Fibroblast of lung (primary cell): ENCODE data around the gene IL17RD. TPM values are rescaled to one million over a fixed set of nuclear protein-coding genes. Genes with fewer than 3 reads are reported as not detected.

Experiments used
- DNase-seq, 2 donors: peaks; one replicate each; pipeline versions ENCODE4 v3.0.0 to v3.0.0-alpha.2; 2010; ENCODE audit warnings: low read depth in 2 of 2
- H2AFZ ChIP-seq: 2 replicates; pipeline ENCODE4 v1.5.1; 2012; ENCODE audit warnings: low read length, control low read depth, inconsistent platforms
- H3K27ac ChIP-seq: 2 replicates; pipeline ENCODE4 v1.5.1; 2011; ENCODE audit warnings: low read length, control low read depth; ENCODE audit not compliant: insufficient read depth
- H3K27me3 ChIP-seq: 2 replicates; pipeline ENCODE4 v1.5.1; 2011; ENCODE audit warnings: mild to moderate bottlenecking, low read length; ENCODE audit not compliant: control insufficient read depth, insufficient read depth
- H3K36me3 ChIP-seq: 2 replicates; pipeline ENCODE4 v1.5.1; 2011; ENCODE audit warnings: low read length; ENCODE audit not compliant: control insufficient read depth, insufficient read depth
- H3K4me1 ChIP-seq: 2 replicates; pipeline ENCODE4 v1.5.1; 2011; ENCODE audit warnings: low read length; ENCODE audit not compliant: control insufficient read depth, insufficient read depth; ENCODE audit errors: extremely low read depth
- H3K4me2 ChIP-seq: 2 replicates; pipeline ENCODE4 v1.5.1; 2011; ENCODE audit warnings: low read length, control low read depth; ENCODE audit not compliant: insufficient read depth; ENCODE audit errors: extremely low read depth
- H3K4me3 ChIP-seq, 4 experiments: fragments of 200-600 bp in 1 of 4; sonication (generic) in 1 of 4; replicated peaks in 1 of 4; 2 replicates each; pipeline ENCODE4 v1.5.1; 2011 to 2016; ENCODE audit warnings: low read length in 4 of 4, low read depth in 3 of 4, mild to moderate bottlenecking in 3 of 4, control low read depth in 2 of 4, inconsistent platforms in 1 of 4, mixed read lengths in 1 of 4; ENCODE audit not compliant: insufficient read depth in 1 of 4; ENCODE audit errors: control extremely low read depth in 1 of 4
- H3K79me2 ChIP-seq: 2 replicates; pipeline ENCODE4 v1.5.1; 2012; ENCODE audit warnings: mild to moderate bottlenecking, low read length, inconsistent platforms; ENCODE audit not compliant: control insufficient read depth, insufficient read depth
- H3K9ac ChIP-seq: 2 replicates; pipeline ENCODE4 v1.5.1; 2011; ENCODE audit warnings: mild to moderate bottlenecking, low read length, control low read depth; ENCODE audit not compliant: insufficient read depth
- H3K9me3 ChIP-seq: 2 replicates; pipeline ENCODE4 v1.5.1; 2012; ENCODE audit warnings: low read depth, low read length; ENCODE audit not compliant: control insufficient read depth, insufficient read depth
- H4K20me1 ChIP-seq: 2 replicates; pipeline ENCODE4 v1.5.1; 2011; ENCODE audit warnings: low read length; ENCODE audit not compliant: control insufficient read depth, insufficient read depth; ENCODE audit errors: extremely low read depth
- CTCF ChIP-seq, 2 donors: IDR thresholded peaks in 1 of 2; conservative IDR thresholded peaks in 1 of 2; 1 replicate in 1 of 2; 2 replicates in 1 of 2; pipeline ENCODE4 v1.5.1; 2011 to 2012; ENCODE audit warnings: low read length in 2 of 2, control low read depth in 1 of 2, inconsistent platforms in 1 of 2, low read depth in 1 of 2, mild to moderate bottlenecking in 1 of 2
- EZH2 ChIP-seq: IDR thresholded peaks from 2 replicates; pipeline ENCODE4 v1.5.1; 2012; ENCODE audit warnings: low read length, control low read depth, mild to moderate bottlenecking; ENCODE audit errors: missing control alignments
- polyA plus RNA-seq, 2 donors: library from polyadenylated mRNA; depleted of rRNA in 1 of 2; stranded (reverse) in 1 of 2; unstranded in 1 of 2; fragments of >200 nt; gene quantifications; 2 replicates each; pipeline ENCODE4 v1.2.1, GENCODE V29; 2011 to 2012; ENCODE audit warnings: missing spikeins in 1 of 2
- total RNA-seq: library from RNA; depleted of rRNA; stranded (reverse); fragments of >200 nt; gene quantifications from 2 replicates; pipeline ENCODE4 v1.2.1, GENCODE V29; 2014

Gene IL17RD
- total and polyA plus RNA-seq, 2 donors (not counting 1 experiment from before 2014, with no cell fraction given) = 0.60 to 1.8 TPM

- Histone ChIP-seq H3K79me2 (no peaks in the 10 kb centered on the region), H3K4me1 (peaks cover 4% of the 10 kb centered on the region)
- DNase-seq = no peak
These were observed 107.8 kb downstream of the IL17RD start for GRCh38 chr3:57057351-57057750.

GRCh38 chr3:57053122-57053521 lies 112.0 kb downstream of the IL17RD start:
- Histone ChIP-seq H3K27me3 (no peaks in the 10 kb centered on the region), H4K20me1 (no peaks in the 10 kb centered on the region), H3K27ac (no peak overlapping the region), H3K9ac (no peak overlapping the region), H3K4me1 (no peaks in the 10 kb centered on the region), H3K9me3 (no peaks in the 10 kb centered on the region), H3K36me3 (no peaks in the 10 kb centered on the region), H3K4me3 (no peak overlapping the region), H2AFZ (no peak overlapping the region), H3K79me2 (no peaks in the 10 kb centered on the region), H3K4me2 (no peak overlapping the region)
- DNase-seq = no peak
- TF ChIP-seq CTCF (conservative IDR thresholded peaks at IDR 0.05 in 1 of 2, IDR thresholded peaks at IDR 0.05 in 1 of 2; ENCODE audit: low read depth in 1 of 2, low read length in 2 of 2) (no peak), EZH2 (no peak)

More at GRCh38 chr3:57057351-57057750, 107.8 kb downstream of the IL17RD start:
- no peak overlapping the region for H3K4me2 ChIP-seq
- H3K27me3 ChIP-seq = no peaks in the 10 kb centered on the region
- H4K20me1 ChIP-seq = no peaks in the 10 kb centered on the region
- H3K9ac ChIP-seq = no peak overlapping the region
- H2AFZ ChIP-seq = no peak overlapping the region
- no peak overlapping the region for H3K4me3 ChIP-seq
- no peaks in the 10 kb centered on the region for H3K36me3 ChIP-seq
- H3K9me3 ChIP-seq = no peaks in the 10 kb centered on the region
- TF ChIP-seq CTCF (conservative IDR thresholded peaks at IDR 0.05 in 1 of 2, IDR thresholded peaks at IDR 0.05 in 1 of 2; ENCODE audit: low read depth in 1 of 2, low read length in 2 of 2) (no peak), EZH2 (no peak)
- H3K27ac ChIP-seq = no peak overlapping the region

GRCh38 chr3:57052662-57053061 lies 112.5 kb downstream of the IL17RD start:
- Histone ChIP-seq H2AFZ (no peak overlapping the region), H3K9me3 (no peaks in the 10 kb centered on the region)
- no peak for TF ChIP-seq CTCF (conservative IDR thresholded peaks at IDR 0.05 in 1 of 2, IDR thresholded peaks at IDR 0.05 in 1 of 2; ENCODE audit: low read depth in 1 of 2, low read length in 2 of 2)
- no peak for TF ChIP-seq EZH2

More at GRCh38 chr3:57052662-57053061, 112.5 kb downstream of the IL17RD start:
- H3K4me2 ChIP-seq = no peak overlapping the region
- H3K27ac ChIP-seq = no peak overlapping the region
- H4K20me1 ChIP-seq = no peaks in the 10 kb centered on the region
- H3K27me3 ChIP-seq = no peaks in the 10 kb centered on the region
- no peaks in the 10 kb centered on the region for H3K4me1 ChIP-seq
- no peaks in the 10 kb centered on the region for H3K36me3 ChIP-seq
- H3K9ac ChIP-seq = no peak overlapping the region
- no peak for DNase-seq
- H3K79me2 ChIP-seq = no peaks in the 10 kb centered on the region
- no peak overlapping the region for H3K4me3 ChIP-seq
